H1 (cell line): ENCODE results near the gene KIF20A. TPM values are rescaled to one million over a fixed set of nuclear protein-coding genes. Genes with fewer than 3 reads are reported as not detected.

Experiments used
- CTCF ChIA-PET: fragments of 300-600 bp; sonication (Branson Sonifier 250); formaldehyde crosslinking; loops from one replicate; lab custom pipeline; 2021; ENCODE audit not compliant: partially characterized antibody; lab: Charles Lee
- POLR2A ChIA-PET: fragments of 300-600 bp; sonication (Branson Sonifier 250); formaldehyde crosslinking; loops from one replicate; lab custom pipeline; 2021; ENCODE audit warnings: inconsistent platforms; ENCODE audit not compliant: partially characterized antibody; lab: Charles Lee
- DNase-seq, 2 experiments: peaks; one replicate each; pipeline versions ENCODE4 v3.0.0 to v3.0.0-alpha.2; 2010 to 2022; ENCODE audit warnings: low spot score in 2 of 2, low read depth in 1 of 2, mixed read lengths in 1 of 2
- FAIRE-seq: peaks from 2 replicates; lab custom pipeline; 2011; peaks lifted over from hg19 to GRCh38; lab: Jason Lieb, UNC
- H2AFZ ChIP-seq: 2 replicates; pipeline ENCODE4 v1.8.1; 2012; ENCODE audit warnings: low read length, inconsistent platforms
- H2AK5ac ChIP-seq: 2 replicates; pipeline ENCODE4 v1.6.1; 2013; ENCODE audit warnings: low read depth, low read length
- H2BK120ac ChIP-seq: replicated peaks from 2 replicates; pipeline ENCODE3; 2013; ENCODE audit warnings: low read depth, low read length, inconsistent platforms
- H2BK12ac ChIP-seq: 2 replicates; pipeline ENCODE4 v1.6.1; 2013; ENCODE audit warnings: low read depth, low read length
- H2BK15ac ChIP-seq: 2 replicates; pipeline ENCODE4 v1.6.1; 2013; ENCODE audit warnings: low read length
- H2BK20ac ChIP-seq: 2 replicates; pipeline ENCODE4 v1.6.1; 2013; ENCODE audit warnings: low read length
- H2BK5ac ChIP-seq: 2 replicates; pipeline ENCODE4 v1.6.1; 2013; ENCODE audit warnings: low read depth, low read length
- H3K14ac ChIP-seq: 2 replicates; pipeline ENCODE4 v1.6.1; 2013; ENCODE audit warnings: inconsistent platforms; ENCODE audit not compliant: insufficient read length
- H3K18ac ChIP-seq: 2 replicates; pipeline ENCODE4 v1.6.1; 2013; ENCODE audit warnings: low read length; ENCODE audit errors: extremely low read depth
- H3K23ac ChIP-seq: 2 replicates; pipeline ENCODE4 v1.6.1; 2013; ENCODE audit warnings: inconsistent platforms; ENCODE audit not compliant: insufficient read length
- H3K23me2 ChIP-seq: 2 replicates; pipeline ENCODE4 v1.6.1; 2013; ENCODE audit warnings: low read depth, low read length
- H3K27ac ChIP-seq: 2 replicates; pipeline ENCODE4 v1.6.1; 2011; ENCODE audit warnings: low read depth, low read length, inconsistent platforms
- H3K27me3 ChIP-seq, 4 experiments: replicated peaks in 1 of 4; 1 replicate in 1 of 4; 2 replicates in 3 of 4; pipeline versions ENCODE4 v1.6.1 to v1.8.1; 2011 to 2013; ENCODE audit warnings: low read length in 3 of 4, mild to moderate bottlenecking in 3 of 4, inconsistent platforms in 2 of 4, mixed read lengths in 2 of 4, moderate library complexity in 1 of 4; ENCODE audit not compliant: control insufficient read depth in 3 of 4, insufficient read depth in 3 of 4; ENCODE audit errors: extremely low read depth in 1 of 4
- H3K36me3 ChIP-seq, 4 experiments: 2 replicates each; pipeline versions ENCODE4 v1.6.1 to v1.8.1; 2011 to 2013; ENCODE audit warnings: mild to moderate bottlenecking in 4 of 4, low read length in 3 of 4, moderate library complexity in 2 of 4, control low read depth in 1 of 4, inconsistent platforms in 1 of 4; ENCODE audit not compliant: insufficient read depth in 4 of 4, control insufficient read depth in 2 of 4
- H3K4ac ChIP-seq: replicated peaks from 2 replicates; pipeline ENCODE3; 2013; ENCODE audit warnings: low read length, low read depth, mixed read lengths, inconsistent platforms; ENCODE audit not compliant: insufficient read length
- H3K4me1 ChIP-seq, 4 experiments: replicated peaks in 1 of 4; 1 replicate in 1 of 4; 2 replicates in 3 of 4; pipeline versions ENCODE4 v1.6.1 to v1.8.1; 2011 to 2013; ENCODE audit warnings: low read length in 3 of 4, inconsistent platforms in 2 of 4, mixed read lengths in 1 of 4; ENCODE audit not compliant: insufficient read depth in 4 of 4, control insufficient read depth in 3 of 4
- H3K4me2 ChIP-seq, 2 experiments: 2 replicates each; pipeline versions ENCODE4 v1.6.1 to v1.8.1; 2011 to 2013; ENCODE audit warnings: low read depth in 2 of 2, low read length in 2 of 2, control low read depth in 1 of 2, inconsistent platforms in 1 of 2, mild to moderate bottlenecking in 1 of 2; ENCODE audit not compliant: insufficient read depth in 1 of 2
- H3K4me3 ChIP-seq, 4 experiments: fragments of 200-600, 300-600 bp in 1 of 4; sonication (generic), shearing (Covaris generic), sonication (Bioruptor Twin) in 1 of 4; 2 replicates each; pipeline versions ENCODE4 v1.5.1 to v1.8.1; 2011 to 2016; ENCODE audit warnings: low read length in 4 of 4, low read depth in 3 of 4, control low read depth in 2 of 4, inconsistent platforms in 2 of 4, mild to moderate bottlenecking in 2 of 4, mixed read lengths in 1 of 4, moderate library complexity in 1 of 4; ENCODE audit not compliant: insufficient read depth in 2 of 4; ENCODE audit errors: extremely low read depth in 1 of 4
- H3K56ac ChIP-seq: replicated peaks from 2 replicates; pipeline ENCODE3; 2013; ENCODE audit warnings: low read depth, mild to moderate bottlenecking, mixed read lengths, low read length, inconsistent platforms; ENCODE audit not compliant: insufficient read length
- H3K79me1 ChIP-seq: 2 replicates; pipeline ENCODE4 v1.6.1; 2013; ENCODE audit warnings: low read depth, low read length, control low read depth
- H3K79me2 ChIP-seq, 2 experiments: 2 replicates each; pipeline versions ENCODE4 v1.6.1 to v1.8.1; 2012 to 2013; ENCODE audit warnings: low read length in 2 of 2, mild to moderate bottlenecking in 2 of 2, inconsistent platforms in 1 of 2; ENCODE audit not compliant: insufficient read depth in 2 of 2, control insufficient read depth in 1 of 2
- H3K9ac ChIP-seq, 4 experiments: replicated peaks in 1 of 4; 1 replicate in 1 of 4; 2 replicates in 3 of 4; pipeline versions ENCODE4 v1.6.1 to v1.8.1; 2011 to 2013; ENCODE audit warnings: low read depth in 3 of 4, low read length in 3 of 4, control low read depth in 2 of 4, mild to moderate bottlenecking in 2 of 4, moderate library complexity in 2 of 4, inconsistent platforms in 1 of 4; ENCODE audit errors: extremely low read depth in 1 of 4
- H3K9me3 ChIP-seq, 2 experiments: 2 replicates each; pipeline versions ENCODE4 v1.6.1 to v1.8.1; 2012 to 2013; ENCODE audit warnings: mild to moderate bottlenecking in 2 of 2, moderate library complexity in 2 of 2, control low read depth in 1 of 2, inconsistent platforms in 1 of 2, low read depth in 1 of 2, low read length in 1 of 2, mixed read lengths in 1 of 2; ENCODE audit not compliant: insufficient read depth in 2 of 2
- H4K20me1 ChIP-seq, 2 experiments: replicated peaks in 1 of 2; 2 replicates each; pipeline versions ENCODE3 to v1.8.1; 2011 to 2013; ENCODE audit warnings: inconsistent platforms in 2 of 2, low read length in 2 of 2, mild to moderate bottlenecking in 1 of 2; ENCODE audit not compliant: insufficient read depth in 2 of 2, control insufficient read depth in 1 of 2
- H4K5ac ChIP-seq: 2 replicates; pipeline ENCODE4 v1.6.1; 2013; ENCODE audit warnings: low read length, low read depth, mixed read lengths, inconsistent platforms; ENCODE audit not compliant: insufficient read length
- H4K8ac ChIP-seq: 2 replicates; pipeline ENCODE4 v1.8.0; 2013; ENCODE audit warnings: mild to moderate bottlenecking, moderate library complexity, low read length, inconsistent platforms; ENCODE audit not compliant: insufficient read depth; ENCODE audit errors: extremely low read depth
- H4K91ac ChIP-seq: replicated peaks from 2 replicates; pipeline ENCODE3; 2013; ENCODE audit warnings: low read length, mixed read lengths, inconsistent platforms; ENCODE audit not compliant: insufficient read length
- CHD1 ChIP-seq: IDR thresholded peaks from 2 replicates; pipeline ENCODE4 v1.6.1; 2012; ENCODE audit warnings: low read depth, low read length, improper control_type of control experiment
- CHD2 ChIP-seq: IDR thresholded peaks from 2 replicates; pipeline ENCODE4 v1.6.1; 2012; ENCODE audit warnings: low read length, improper control_type of control experiment
- NANOG ChIP-seq: IDR thresholded peaks from 2 replicates; pipeline ENCODE4 v1.6.1; 2011; ENCODE audit warnings: low read length, low read depth, mild to moderate bottlenecking, inconsistent platforms; ENCODE audit not compliant: insufficient read depth, poor library complexity, severe bottlenecking
- POLR2AphosphoS5 ChIP-seq: IDR thresholded peaks from 2 replicates; pipeline ENCODE4 v1.6.1; 2011; ENCODE audit warnings: low read depth, low read length
- TEAD4 ChIP-seq: IDR thresholded peaks from 2 replicates; pipeline ENCODE4 v1.6.1; 2012; ENCODE audit warnings: low read depth, low read length, inconsistent platforms, mixed read lengths
- WGBS, 2 experiments: shearing (Covaris generic) in 1 of 2; methylation state at CpG; one replicate each; pipeline versions ENCODE4 v1.1.6 to v1.1.7; 2013 to 2015; ENCODE audit warnings: low lambda C conversion rate in 2 of 2, mixed read lengths in 2 of 2, inconsistent platforms in 1 of 2, low coverage in 1 of 2, missing lambda C conversion rate in 1 of 2; ENCODE audit not compliant: insufficient replicate concordance in 2 of 2, insufficient coverage in 1 of 2, insufficient read length in 1 of 2; ENCODE audit errors: extremely low coverage in 1 of 2, missing lambda C conversion rate in 1 of 2; 5-methylcytosine and 5-hydroxymethylcytosine counted together
- polyA plus RNA-seq, 7 experiments: library from polyadenylated mRNA; depleted of rRNA in 3 of 7; stranded (reverse) in 5 of 7; unstranded in 2 of 7; fragments of >200 nt in 5 of 7; fragments of 200-250 nt in 2 of 7; gene quantifications; 1 replicate in 5 of 7; 2 replicates in 1 of 7; 4 replicates in 1 of 7; pipeline versions ENCODE4 v1.2.1 to v1.2.3, GENCODE V29; 2011 to 2013; ENCODE audit warnings: missing spikeins in 2 of 7, mixed read lengths in 2 of 7
- total RNA-seq: library from RNA; stranded (reverse); fragmentation: NEBNext Ultra II Directional; extraction: Animal tissue kit (Norgen Biotek cat#: 25700); gene quantifications from 2 replicates; pipeline ENCODE4 v1.2.1, GENCODE V29; 2021
- TF ChIP-seq, protein P1 (sequence below): IDR thresholded peaks from 2 replicates; pipeline ENCODE4 v1.6.1; 2011; ENCODE audit warnings: low read length, improper control_type of control experiment

The KIF20A gene
- total and polyA plus RNA-seq, 2 of the 8 experiments (the other 6 are each of a cell fraction or from before 2014, with no cell fraction given) = 33.3 to 67.1 TPM

GRCh38 chr5:138229387-138229786 lies 50.5 kb downstream of the KIF20A start:
- DNase-seq (no peak), FAIRE-seq (no peak)
- no peak overlapping the region for H2AFZ ChIP-seq
- H3K56ac ChIP-seq = no peak overlapping the region
- H4K91ac ChIP-seq = no peak overlapping the region
- H3K18ac ChIP-seq = no peak overlapping the region
- H3K4ac ChIP-seq = no peak overlapping the region
- no peak overlapping the region for H3K14ac ChIP-seq
- no peak overlapping the region for H2BK5ac ChIP-seq
- no peaks in the 10 kb centered on the region for H3K79me2 ChIP-seq
- H2BK12ac ChIP-seq = no peak overlapping the region
- TF ChIP-seq TEAD4 (no peak), NANOG (no peak), CHD1 (no peak), POLR2AphosphoS5 (no peak), CHD2 (no peak)
- TF ChIP-seq, protein P1, sequence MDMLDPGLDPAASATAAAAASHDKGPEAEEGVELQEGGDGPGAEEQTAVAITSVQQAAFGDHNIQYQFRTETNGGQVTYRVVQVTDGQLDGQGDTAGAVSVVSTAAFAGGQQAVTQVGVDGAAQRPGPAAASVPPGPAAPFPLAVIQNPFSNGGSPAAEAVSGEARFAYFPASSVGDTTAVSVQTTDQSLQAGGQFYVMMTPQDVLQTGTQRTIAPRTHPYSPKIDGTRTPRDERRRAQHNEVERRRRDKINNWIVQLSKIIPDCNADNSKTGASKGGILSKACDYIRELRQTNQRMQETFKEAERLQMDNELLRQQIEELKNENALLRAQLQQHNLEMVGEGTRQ = no peak
- no peak overlapping the region for H3K27ac ChIP-seq
- H3K79me1 ChIP-seq = no peaks in the 10 kb centered on the region
- H3K27me3 ChIP-seq = no peaks in the 10 kb centered on the region
- no peaks in the 10 kb centered on the region for H3K23me2 ChIP-seq
- no peak overlapping the region for H2BK120ac ChIP-seq
- CTCF ChIA-PET = interaction anchor here (0.7 to 4.8 kb wide), 6 partner anchors 12 to 195 kb away, joined by 3 to 28 read pairs (median 4); partner anchors contain the start of gene KDM3B
- H4K5ac ChIP-seq = no peak overlapping the region
- 90% methylated on average over 6 of the region's 6 CpGs; no CpG with 5 or more reads in 1 of the 2 experiments for WGBS, 2 experiments
- H4K20me1 ChIP-seq = no peaks in the 10 kb centered on the region
- no peak overlapping the region for H4K8ac ChIP-seq
- no peak overlapping the region for H3K9ac ChIP-seq
- H2BK20ac ChIP-seq = no peak overlapping the region
- no peak overlapping the region for H2AK5ac ChIP-seq
- no peak overlapping the region for H3K23ac ChIP-seq
- no peak overlapping the region for H3K4me2 ChIP-seq
- POLR2A ChIA-PET = interaction anchor here (0.8 to 1.5 kb wide), 2 partner anchors 109 to 124 kb away, joined by 3 to 4 read pairs; partner anchors contain the start of gene FAM53C
- no peaks in the 10 kb centered on the region for H3K36me3 ChIP-seq
- peaks cover 4 to 6% of the 10 kb centered on the region in 2 experiments; a peak in 1 of 4 replicates for H3K9me3 ChIP-seq
- H3K4me3 ChIP-seq = no peak overlapping the region
- H2BK15ac ChIP-seq = no peak overlapping the region
- H3K4me1 ChIP-seq = no peaks in the 10 kb centered on the region
